SW480 (cell line): ENCODE data around the gene BTBD16.

ENCODE experiments used
- DNase-seq: peaks from one replicate; pipeline ENCODE4 v3.0.0-alpha.2; 2016; ENCODE audit warnings: low spot score

Gene BTBD16

GRCh38 chr10:122273966-122274545 is 3.0 kb downstream of the BTBD16 start:
- DNase-seq: no peak

- DNase-seq: no peak
Measured at GRCh38 chr10:122276611-122277208, 5.6 kb downstream of the BTBD16 start.

GRCh38 chr10:122277526-122278136 is 6.5 kb downstream of the BTBD16 start:
- no peak for DNase-seq

DNA sequence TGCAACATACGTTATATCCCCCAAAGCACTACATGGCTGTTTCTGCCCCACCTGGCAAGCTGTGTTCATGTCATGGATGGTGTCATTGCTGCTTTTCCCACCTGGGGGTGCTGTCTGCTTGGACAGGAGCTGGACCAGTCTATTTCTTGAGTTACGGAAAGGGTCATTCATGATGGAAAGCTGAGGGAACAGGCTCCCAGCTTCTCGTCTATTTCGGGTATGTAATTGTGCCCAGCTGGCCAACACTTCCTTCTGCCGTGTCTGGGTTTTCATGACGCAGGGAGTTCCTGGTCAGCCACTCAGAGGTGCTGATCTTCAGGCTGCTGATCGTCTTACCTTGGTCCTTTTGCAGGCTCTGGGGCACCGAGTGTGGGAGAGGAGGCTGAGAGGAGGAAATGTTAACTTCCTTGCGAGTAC is 8.6 kb downstream of the BTBD16 start:
- DNase-seq: peak; percentile 79

- DNase-seq: no peak
Measured at GRCh38 chr10:122280156-122280555, 9.1 kb downstream of the BTBD16 start.

- DNase-seq: no peak
Measured at GRCh38 chr10:122281018-122281626, 10.0 kb downstream of the BTBD16 start.

DNA sequence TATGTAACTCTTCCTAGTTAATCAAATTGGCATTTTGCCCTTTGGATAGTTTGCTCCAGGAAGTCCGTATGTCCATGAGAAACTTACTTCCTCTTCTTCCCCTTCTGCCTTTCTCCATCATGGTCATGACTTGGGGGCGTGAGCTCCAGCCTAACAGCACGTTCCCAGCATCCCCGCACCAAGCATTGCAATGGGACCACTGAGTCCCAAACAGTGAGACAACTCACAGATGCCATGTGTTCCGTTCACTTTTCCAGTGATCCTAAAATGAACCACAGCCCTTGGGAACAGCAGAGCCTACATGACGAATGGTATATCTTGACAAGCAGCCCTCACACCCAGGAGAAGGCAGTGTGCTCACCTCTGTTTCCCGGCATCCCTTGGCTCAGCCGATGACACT is 10.7 kb downstream of the BTBD16 start:
- no peak for DNase-seq

- no peak for DNase-seq
Measured at GRCh38 chr10:122282253-122282671, 11.2 kb downstream of the BTBD16 start.

DNA sequence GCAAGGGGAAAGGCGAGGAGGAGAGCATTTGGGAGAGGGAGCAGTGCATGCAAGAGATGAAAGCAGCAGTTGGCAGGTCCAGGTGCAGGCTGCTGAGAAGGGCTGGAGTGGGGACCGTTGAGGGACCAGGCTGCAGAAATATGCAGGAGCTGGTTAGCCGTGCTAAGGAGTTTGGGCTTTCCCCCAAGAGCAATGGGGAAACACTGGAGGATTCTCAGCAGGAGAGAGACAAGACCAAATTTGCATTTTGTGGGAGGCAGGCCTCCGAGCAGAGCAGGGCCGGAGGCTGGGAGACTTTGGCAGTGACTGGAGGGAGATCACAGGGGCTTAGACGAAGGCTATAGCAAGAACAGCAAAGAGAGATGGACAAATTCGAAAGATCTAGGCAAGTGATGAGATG is 11.8 kb downstream of the BTBD16 start:
- DNase-seq: no peak

DNA sequence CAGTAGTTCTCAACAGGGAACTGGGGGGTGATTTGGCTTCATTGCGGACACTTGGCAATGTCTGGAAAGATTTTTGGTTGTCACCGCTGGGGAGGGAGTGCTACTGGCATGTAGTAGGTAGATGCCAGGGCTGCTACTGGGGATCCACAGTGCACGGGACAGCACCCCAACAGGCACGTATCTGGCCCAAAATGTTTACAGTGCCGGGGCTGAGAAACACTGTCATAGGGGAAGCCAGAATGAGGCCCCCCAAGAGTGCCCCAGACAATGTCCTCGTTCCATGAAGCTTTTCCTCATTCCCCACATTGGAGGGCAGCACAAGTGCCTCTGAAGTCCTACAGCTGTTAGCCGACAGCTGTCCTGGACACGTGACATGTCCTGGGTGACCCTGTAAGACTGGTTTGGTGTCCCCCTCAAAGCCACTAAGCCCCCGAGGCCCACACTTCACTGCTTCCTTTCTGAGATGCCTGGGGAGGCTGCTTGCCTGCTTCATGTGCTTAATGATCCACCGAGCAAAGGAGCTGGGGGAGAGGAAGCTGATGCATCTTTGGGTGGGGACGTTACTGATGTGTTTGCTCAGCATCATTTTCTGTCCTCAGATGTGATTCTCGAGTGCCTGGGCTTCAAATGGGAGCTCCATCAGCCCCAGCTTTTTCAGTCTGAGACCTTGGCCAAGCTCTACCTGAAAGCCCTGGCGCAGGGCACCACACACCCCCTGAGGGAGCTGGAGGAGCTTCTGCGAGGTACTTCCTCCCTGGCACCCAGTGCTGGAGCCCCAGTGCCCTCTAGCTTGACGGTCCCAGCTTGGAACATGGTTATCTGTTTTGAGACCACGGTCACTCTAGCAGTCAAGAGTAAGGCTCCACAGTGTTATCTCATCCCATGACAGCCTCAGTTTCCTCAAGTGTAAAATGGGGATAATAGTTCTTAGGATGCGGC is 14.7 kb downstream of the BTBD16 start:
- DNase-seq: no peak

GRCh38 chr10:122286867-122287266 is 15.8 kb downstream of the BTBD16 start:
- no peak for DNase-seq

- DNase-seq: no peak
Measured at GRCh38 chr10:122287570-122287969, 16.5 kb downstream of the BTBD16 start.

DNA sequence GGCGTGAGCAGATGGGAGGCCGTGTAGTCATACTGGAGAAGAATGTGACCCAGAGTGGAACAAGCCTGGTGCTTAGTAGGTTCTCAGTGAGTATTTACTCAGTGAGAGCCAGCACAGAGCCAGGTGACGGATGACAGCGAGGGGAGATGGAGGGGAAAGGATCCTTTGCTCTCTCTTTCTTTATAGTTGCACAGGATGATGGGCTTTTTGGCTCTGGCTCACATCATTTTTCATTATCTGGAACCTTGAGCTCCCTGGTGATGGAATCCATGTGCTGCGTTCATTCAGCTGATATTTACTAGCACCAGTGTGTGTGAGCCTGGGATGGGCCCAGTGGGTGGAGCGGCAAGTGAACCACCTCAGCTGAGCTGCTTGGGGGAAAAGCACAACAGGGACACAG is 17.2 kb downstream of the BTBD16 start:
- DNase-seq: no peak

DNA sequence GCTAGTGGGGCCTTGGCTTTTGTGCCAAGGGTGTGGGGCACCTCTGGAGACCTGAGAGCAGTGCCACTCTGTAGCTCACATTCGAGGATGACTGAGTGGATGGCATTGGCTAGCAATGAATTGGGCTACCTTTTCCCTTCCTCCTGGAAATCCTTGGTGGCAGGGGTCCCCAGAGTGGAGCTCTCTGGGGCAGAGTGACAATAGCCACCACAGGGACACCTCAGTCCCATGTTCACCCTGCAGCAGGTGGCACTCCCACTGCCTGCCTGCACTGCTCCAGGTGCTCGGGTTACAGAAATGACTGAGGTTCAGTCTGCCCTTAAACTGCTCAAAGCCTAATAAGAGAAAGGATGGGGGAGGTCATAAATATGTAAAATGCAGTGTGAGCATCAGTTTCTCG is 17.8 kb downstream of the BTBD16 start:
- DNase-seq: no peak

- no peak for DNase-seq
Measured at GRCh38 chr10:122290334-122290733, 19.2 kb downstream of the BTBD16 start.

DNA sequence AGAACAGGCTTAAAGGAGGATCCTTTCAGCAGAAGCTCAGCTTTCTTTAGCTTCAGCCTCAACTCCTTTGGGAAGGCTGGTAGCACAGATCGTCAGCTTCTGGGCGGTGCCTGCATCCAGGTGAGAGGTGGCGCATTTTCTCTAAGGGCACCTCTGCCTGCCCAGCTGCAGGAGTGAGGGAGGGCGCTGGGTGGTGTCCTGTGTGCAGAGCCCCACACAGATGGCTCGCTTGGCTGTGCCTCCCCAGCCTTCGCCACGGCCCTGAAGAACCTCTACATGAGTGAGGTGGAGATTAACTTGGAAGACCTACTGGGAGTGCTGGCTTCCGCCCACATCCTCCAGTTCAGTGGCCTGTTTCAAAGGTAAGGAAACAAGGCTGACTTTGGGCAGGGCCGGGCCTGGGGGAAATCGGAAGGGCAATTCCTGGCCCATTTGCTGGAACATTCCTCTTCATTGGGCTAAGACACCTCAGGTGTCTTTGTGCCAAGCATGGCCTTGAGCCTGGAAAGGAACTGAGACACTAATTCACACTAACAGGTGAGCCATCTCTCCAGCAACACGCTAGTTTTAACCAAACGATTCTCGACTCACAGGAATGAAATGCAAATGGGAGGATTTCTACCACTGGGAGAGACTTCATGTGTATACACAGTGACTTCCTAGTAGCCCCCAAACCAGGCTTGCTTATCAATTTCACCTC is 19.9 kb downstream of the BTBD16 start:
- no peak for DNase-seq

GRCh38 chr10:122291739-122292138 is 20.6 kb downstream of the BTBD16 start:
- DNase-seq: no peak

GRCh38 chr10:122292376-122292775 is 21.3 kb downstream of the BTBD16 start:
- DNase-seq: peak; percentile 82

GRCh38 chr10:122293156-122293960 is 22.3 kb downstream of the BTBD16 start:
- peak; percentile 39 for DNase-seq

GRCh38 chr10:122293961-122294380 is 22.9 kb downstream of the BTBD16 start:
- DNase-seq: peak; percentile 97
